ENCODE data around the gene ENOX1.
A peak's percentile ranks its signal among the peaks of the same experiment; 100 is the strongest.

ENOX1 gene

DNA sequence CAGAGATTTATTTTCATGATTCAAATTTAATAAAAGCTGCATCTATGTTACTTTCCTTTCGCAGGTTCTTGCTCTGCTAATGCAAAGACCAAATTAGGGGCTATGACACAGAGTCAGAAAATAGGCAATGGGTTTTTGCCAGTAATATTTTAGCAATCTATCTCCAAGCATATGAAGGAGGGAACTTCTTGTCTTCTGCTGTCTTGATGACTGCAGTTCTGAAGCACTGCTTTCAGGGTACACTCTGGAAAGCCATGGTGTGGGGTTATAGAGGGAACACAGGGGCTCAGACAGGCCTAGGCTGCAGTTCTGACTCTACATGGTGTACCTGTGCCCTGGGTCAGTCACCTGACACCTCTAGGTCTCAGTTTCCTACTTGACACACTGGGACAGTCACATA, 500.0 kb downstream of the ENOX1 start:
- DNase-seq (ENCODE audit: low spot score) = no peak

DNA sequence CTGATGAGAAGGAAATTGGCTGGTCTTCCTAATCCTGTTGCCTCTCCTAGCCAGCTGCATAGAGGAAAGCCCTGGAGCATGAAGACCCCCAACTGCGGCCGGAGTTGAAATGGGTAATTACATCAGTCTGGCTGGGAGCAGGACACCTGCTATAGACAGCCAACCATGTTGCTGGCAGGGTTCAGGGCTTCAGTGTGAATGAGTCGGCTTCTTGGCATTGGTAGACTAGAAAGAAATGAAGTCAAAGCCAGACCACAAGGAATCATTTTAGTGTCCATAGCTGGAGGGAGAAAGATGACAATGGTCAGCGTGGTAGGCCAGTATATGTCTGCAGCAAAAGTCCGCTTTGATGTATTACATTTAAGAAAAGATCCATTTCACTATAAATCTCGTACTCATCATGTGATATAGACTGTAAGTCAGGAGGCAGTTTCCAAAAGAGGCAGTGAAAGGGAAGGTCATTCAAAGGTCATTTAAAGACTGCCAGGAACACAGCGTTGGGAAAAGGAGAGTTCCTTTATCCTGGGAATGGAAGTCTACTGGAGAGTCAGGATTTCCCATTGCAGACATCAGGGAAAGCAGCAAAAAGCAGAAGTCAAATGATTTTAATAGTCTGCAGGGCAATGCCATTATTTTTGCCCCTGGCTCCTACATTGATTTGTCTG, 500.7 kb downstream of the ENOX1 start:
- DNase-seq (ENCODE audit: low spot score) = no peak

GRCh38 chr13:43284162-43284561, 502.6 kb downstream of the ENOX1 start:
- DNase-seq (ENCODE audit: low spot score) = no peak

- no peak for DNase-seq (ENCODE audit: low spot score)
Measured at GRCh38 chr13:43279696-43280095, 507.1 kb downstream of the ENOX1 start.

GRCh38 chr13:43278127-43278526, 508.6 kb downstream of the ENOX1 start:
- no peak for DNase-seq (ENCODE audit: low spot score)

DNA sequence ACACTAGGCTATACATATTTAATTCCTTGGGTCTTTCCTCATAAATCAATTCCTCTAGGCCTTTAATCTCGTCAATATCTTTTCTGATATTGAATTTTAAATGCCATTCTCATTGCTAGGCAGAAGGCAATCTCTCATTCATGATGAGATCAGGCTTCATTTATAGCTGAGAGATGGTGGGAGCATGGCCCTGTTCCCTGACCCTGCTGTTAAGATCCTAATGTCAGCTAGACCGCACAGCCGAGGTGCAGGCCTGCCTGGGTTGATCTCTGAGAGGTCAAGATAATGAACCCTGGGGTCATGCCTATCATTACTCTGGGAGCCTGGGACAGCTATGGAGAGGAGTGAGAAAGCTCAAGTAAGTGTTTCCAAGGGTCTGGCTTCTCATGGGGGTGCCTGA, 509.6 kb downstream of the ENOX1 start:
- no peak for DNase-seq (ENCODE audit: low spot score)

DNA sequence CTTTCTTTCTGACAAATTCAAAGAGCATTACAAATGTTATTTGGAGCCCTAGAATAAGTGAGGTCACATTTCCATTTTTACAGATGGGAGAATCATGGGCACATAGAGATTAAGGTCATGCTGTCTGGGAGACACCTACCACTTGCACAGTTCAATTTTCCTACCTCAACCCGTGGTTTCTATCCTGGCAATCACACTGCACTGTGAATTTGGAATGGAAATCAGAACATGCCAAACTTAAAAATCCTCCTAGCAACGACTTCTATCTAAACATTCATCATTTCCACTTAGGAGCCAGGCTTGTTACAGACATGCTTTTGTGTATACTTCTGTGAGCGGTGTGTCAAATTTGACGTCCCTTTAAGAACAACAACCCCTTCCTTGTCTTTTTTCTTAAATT, 511.9 kb downstream of the ENOX1 start:
- DNase-seq (ENCODE audit: low spot score) = no peak

GRCh38 chr13:43273362-43273761, 513.4 kb downstream of the ENOX1 start:
- no peak for DNase-seq (ENCODE audit: low spot score)

DNA sequence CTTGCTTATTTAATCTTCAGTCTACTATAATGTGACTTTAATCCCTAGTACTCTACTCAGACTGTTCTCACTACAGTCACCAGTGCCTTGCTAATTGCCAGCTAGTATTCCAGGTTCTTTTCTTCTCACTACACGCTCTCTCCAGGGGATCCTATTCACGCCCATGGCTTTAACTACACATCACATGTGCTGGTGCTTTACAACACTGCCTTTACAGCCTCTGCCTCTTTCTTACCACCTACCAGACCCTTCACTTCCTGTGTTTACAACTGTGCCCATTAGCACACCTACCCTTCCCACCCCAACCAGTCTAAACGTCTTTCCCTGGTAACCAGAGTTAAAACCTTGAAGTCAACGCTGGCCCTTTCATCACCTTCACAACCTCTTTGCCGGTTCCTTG, 513.9 kb downstream of the ENOX1 start:
- DNase-seq (ENCODE audit: low spot score) = no peak

GRCh38 chr13:43271152-43271551, 515.6 kb downstream of the ENOX1 start:
- DNase-seq (ENCODE audit: low spot score) = no peak

DNA sequence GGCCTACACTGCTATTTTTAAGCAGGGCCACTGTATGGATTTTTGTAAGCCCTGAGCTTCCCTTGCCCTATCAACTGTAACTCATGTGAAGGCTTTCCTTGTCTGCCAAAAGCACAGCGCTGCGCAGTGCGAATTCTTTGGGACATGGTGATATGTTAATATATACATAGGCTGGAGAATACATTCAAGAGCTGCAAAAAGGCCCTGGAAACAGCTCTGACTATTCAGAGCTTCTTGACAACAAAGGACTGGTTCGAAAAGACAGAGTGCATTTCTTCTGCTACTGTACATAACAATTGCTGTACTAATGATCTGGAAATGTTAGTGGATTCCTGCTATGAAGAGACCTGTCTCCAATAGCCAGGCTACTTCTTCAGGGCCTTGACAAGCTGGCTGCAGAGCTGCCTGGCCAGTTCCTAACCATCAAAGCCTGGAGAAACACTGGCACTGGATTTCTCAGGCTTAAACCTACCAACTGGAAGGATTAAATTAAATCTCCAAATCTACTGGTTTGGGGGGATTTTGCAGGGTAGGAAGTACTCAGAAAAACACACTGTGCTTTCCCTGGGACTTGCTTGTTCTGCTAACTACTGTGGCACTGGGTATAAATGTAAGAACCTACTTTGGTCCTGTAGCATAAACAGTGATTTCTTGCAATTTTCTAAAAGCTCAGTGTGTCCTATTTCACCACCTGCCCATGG, 516.5 kb downstream of the ENOX1 start:
- DNase-seq (ENCODE audit: low spot score) = no peak

GRCh38 chr13:43269037-43269481, 517.7 kb downstream of the ENOX1 start:
- DNase-seq (ENCODE audit: low spot score) = peak; percentile 67

DNA sequence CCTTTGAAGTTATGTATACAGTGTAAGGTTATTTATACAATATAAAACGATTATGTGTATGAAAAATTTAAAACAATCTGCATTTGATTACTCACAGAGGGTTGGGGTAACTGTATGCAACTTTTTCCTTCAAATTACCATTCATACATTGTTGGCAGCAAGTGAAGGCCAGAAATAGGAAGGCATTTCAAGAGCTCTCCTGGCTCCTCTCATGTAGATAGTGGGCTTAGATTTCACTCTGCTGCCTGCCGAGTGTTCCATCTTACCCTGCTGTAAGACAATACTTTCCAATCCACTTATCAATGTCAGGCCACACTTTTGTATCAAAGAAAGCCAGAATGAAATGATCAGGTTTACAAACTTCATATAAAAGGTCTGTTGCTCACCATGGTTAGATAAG, 518.1 kb downstream of the ENOX1 start:
- no peak for DNase-seq (ENCODE audit: low spot score)

GRCh38 chr13:43267916-43268315, 518.9 kb downstream of the ENOX1 start:
- DNase-seq (ENCODE audit: low spot score) = no peak

DNA sequence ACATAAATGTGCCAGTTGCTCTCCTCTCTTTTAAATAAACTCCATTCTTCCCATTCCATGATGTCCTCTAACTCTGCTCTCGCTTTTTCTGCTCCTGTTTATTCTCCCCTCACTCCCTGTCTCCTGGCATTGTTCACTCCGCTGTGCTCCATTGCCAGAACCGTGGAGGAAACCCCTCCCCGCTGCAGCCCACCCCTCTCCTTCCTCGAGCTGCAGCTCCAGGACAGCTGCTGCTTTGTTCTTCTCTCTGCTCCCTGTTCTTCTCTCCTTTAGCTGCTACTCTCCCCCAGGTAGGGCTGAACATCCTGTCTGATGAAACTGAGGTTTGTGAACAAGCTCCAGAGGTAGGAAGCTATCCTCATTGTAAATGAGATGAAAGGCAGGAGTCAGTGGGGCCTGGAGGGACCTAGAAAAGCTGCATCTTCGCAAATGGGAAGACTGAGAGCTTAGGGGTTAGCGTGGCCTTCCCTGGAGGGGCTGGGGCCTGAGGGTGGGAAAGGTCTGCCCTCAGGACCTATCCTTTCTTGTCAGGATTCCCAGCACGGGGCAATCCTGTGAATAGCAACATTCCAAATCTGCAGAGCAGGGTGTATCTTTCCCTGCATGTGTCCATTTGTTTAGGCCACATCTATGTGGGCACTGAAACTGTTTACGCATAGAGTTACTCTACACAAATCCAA, 519.7 kb downstream of the ENOX1 start:
- no peak for DNase-seq (ENCODE audit: low spot score)

DNA sequence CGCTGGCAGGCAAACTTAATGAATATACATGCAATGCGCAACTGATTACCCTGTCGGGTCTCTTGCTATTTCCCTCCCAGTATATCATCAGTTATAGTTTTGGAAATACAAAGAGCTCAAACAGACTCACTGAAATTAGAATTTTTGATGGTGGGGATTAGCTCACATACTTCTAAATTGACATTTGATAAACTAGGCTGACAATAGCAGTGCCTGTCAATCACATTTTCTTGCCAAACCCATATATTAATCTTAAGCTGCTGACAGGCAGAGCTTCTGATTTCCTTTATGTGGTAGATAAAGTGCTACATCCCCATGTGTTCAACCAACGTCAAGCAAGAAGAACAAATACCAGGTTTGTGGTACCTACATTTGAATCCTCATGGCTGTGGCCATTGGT, 521.7 kb downstream of the ENOX1 start:
- no peak for DNase-seq (ENCODE audit: low spot score)

DNA sequence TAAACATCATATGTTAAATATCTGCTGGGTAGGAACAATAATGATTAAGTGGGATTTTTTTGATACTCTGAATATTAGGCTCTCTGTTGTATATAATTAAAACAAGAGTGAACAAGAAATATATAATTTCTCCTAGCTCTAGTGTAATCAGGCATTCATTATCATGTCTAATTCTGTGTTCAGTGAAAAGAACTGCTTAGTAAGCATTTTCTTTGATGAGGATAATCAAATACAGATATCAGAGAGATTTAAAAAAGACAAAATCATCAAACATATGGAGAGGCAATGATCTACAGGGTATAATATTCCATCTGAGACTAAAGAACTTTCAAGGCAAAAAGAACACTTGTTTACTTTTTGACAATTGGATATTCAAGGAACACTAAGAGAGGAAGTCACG, 522.3 kb downstream of the ENOX1 start:
- DNase-seq (ENCODE audit: low spot score) = no peak

DNA sequence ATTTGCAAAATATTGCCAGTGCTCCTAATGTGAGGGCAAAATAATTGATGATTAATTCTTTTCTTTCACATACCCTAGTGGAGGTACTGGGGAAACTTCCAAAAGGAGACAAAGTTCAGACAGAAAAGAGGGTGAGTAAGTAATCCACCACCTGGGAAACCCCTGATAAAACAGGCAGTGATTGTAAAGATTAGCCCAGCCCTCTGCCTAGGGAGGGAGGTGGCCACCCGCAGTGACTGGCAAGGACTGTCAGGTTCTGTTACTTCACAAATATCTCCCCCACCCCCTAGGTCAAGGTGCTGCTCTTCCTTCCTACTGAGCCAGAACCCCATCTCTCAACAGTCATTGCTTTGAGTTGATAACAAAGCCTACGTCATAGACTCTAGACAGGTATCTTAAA, 523.7 kb downstream of the ENOX1 start:
- no peak for DNase-seq (ENCODE audit: low spot score)

GRCh38 chr13:43260999-43261398, 525.8 kb downstream of the ENOX1 start:
- peak; percentile 42 for DNase-seq (ENCODE audit: low spot score)

- no peak for DNase-seq (ENCODE audit: low spot score)
Measured at GRCh38 chr13:43258771-43259170, 528.0 kb downstream of the ENOX1 start.

GRCh38 chr13:43257765-43258164, 529.0 kb downstream of the ENOX1 start:
- no peak for DNase-seq (ENCODE audit: low spot score)

- no peak for DNase-seq (ENCODE audit: low spot score)
Measured at GRCh38 chr13:43251961-43252360, 534.8 kb downstream of the ENOX1 start.

- no peak for DNase-seq (ENCODE audit: low spot score)
Measured at GRCh38 chr13:43246382-43246781, 540.4 kb downstream of the ENOX1 start.
